ENCODE data around the gene SDR39U1. TPM values are rescaled to one million over a fixed set of nuclear protein-coding genes. Genes with fewer than 3 reads are reported as not detected.

The SDR39U1 gene
- total and polyA plus RNA-seq, 8 donors, result 10.8 to 71.2 (median 42.1) TPM

GRCh38 chr14:24422694-24423601, 19.6 kb downstream of the SDR39U1 start:
- Histone ChIP-seq H3K4me3 (no peak overlapping the region), H3K9me3 (no peaks in the 10 kb centered on the region), H3K4me1 (peaks cover 29 to 70% (median 43%) of the 10 kb centered on the region in 4 donors), H3K27ac (peak overlapping the region in 4 of 5 donors; percentile 19 to 67 (median 50)), H3K36me3 (no peaks in the 10 kb centered on the region), H3K27me3 (no peaks in the 10 kb centered on the region)
- 52 to 67% (median 60%) methylated on average over 12 of the region's 12 CpGs for WGBS, 5 donors
- intact Hi-C loops (cut with DNase I; ENCODE audit: low total_unique reads), result no loop called here
- TF ChIP-seq EP300 (IDR thresholded peaks at IDR 0.05) (no peak), POLR2AphosphoS5 (IDR thresholded peaks at IDR 0.05) (peak in 2 of 3 donors; percentile 47 to 54), CTCF (IDR thresholded peaks at IDR 0.05) (no peak), POLR2A (IDR thresholded peaks at IDR 0.05) (no peak)
- DNase-seq, result peak; percentile 53 to 74

GRCh38 chr14:24422261-24422660, 20.3 kb downstream of the SDR39U1 start:
- peak overlapping the region in 3 of 5 donors; percentile 20 to 67 (median 48) for H3K27ac ChIP-seq
- no peak overlapping the region for H3K4me3 ChIP-seq
- TF ChIP-seq CTCF (IDR thresholded peaks at IDR 0.05) (no peak), POLR2AphosphoS5 (IDR thresholded peaks at IDR 0.05) (no peak), POLR2A (IDR thresholded peaks at IDR 0.05) (no peak), EP300 (IDR thresholded peaks at IDR 0.05) (no peak)
- no peaks in the 10 kb centered on the region for H3K9me3 ChIP-seq
- no peak for DNase-seq
- no peaks in the 10 kb centered on the region for H3K27me3 ChIP-seq
- no peaks in the 10 kb centered on the region for H3K36me3 ChIP-seq
- WGBS, 5 donors, result 72 to 78% (median 73%) methylated on average over 4 of the region's 4 CpGs
- peaks cover 22 to 66% (median 37%) of the 10 kb centered on the region in 4 donors for H3K4me1 ChIP-seq
- intact Hi-C loops (cut with DNase I; ENCODE audit: low total_unique reads), result no loop called here

- peak in 1 of 2 donors; percentile 89 for DNase-seq
- Histone ChIP-seq H3K27ac (peak overlapping the region in 4 of 5 donors; percentile 26 to 74 (median 50)), H3K9me3 (no peaks in the 10 kb centered on the region), H3K27me3 (no peaks in the 10 kb centered on the region), H3K36me3 (peaks cover 0 to 30% (median 24%) of the 10 kb centered on the region in 4 donors), H3K4me1 (peaks cover 6 to 31% (median 18%) of the 10 kb centered on the region in 4 donors), H3K4me3 (no peak overlapping the region)
- intact Hi-C loops (cut with DNase I; ENCODE audit: low total_unique reads), result loop anchor here (5.0 kb wide), 1 partner anchor 51 kb away; the partner anchor contains the start of gene NFATC4
- 24 to 39% (median 39%) methylated on average over 5 to 6 of the region's 6 CpGs for WGBS, 5 donors
- TF ChIP-seq CTCF (IDR thresholded peaks at IDR 0.05) (no peak), POLR2A (IDR thresholded peaks at IDR 0.05) (no peak), EP300 (IDR thresholded peaks at IDR 0.05) (no peak), POLR2AphosphoS5 (IDR thresholded peaks at IDR 0.05) (peak in 2 of 3 donors; percentile 63 to 66)
Measured at GRCh38 chr14:24418492-24418873, 24.1 kb downstream of the SDR39U1 start.

- Histone ChIP-seq H3K9me3 (no peaks in the 10 kb centered on the region), H3K4me1 (peaks cover 6 to 26% (median 16%) of the 10 kb centered on the region in 4 donors), H3K27ac (peak overlapping the region in 4 of 5 donors; percentile 26 to 74 (median 50)), H3K27me3 (no peaks in the 10 kb centered on the region), H3K36me3 (peaks cover 0 to 35% (median 29%) of the 10 kb centered on the region in 4 donors), H3K4me3 (no peak overlapping the region)
- 69 to 84% (median 75%) methylated on average over 4 to 6 of the region's 6 CpGs for WGBS, 5 donors
- DNase-seq, result peak in 1 of 2 donors; percentile 25
- TF ChIP-seq EP300 (IDR thresholded peaks at IDR 0.05) (no peak), POLR2AphosphoS5 (IDR thresholded peaks at IDR 0.05) (no peak), CTCF (IDR thresholded peaks at IDR 0.05) (no peak), POLR2A (IDR thresholded peaks at IDR 0.05) (no peak)
- intact Hi-C loops (cut with DNase I; ENCODE audit: low total_unique reads), result loop anchor here (5.0 kb wide), 1 partner anchor 51 kb away; the partner anchor contains the start of gene NFATC4
Measured at GRCh38 chr14:24417832-24418491, 24.6 kb downstream of the SDR39U1 start.
